HG03103 (cell line): ENCODE measurements around the gene SETDB1.
A peak's percentile ranks its signal among the peaks of the same experiment; 100 is the strongest.
"Not testable (repeated sequence)": the region's sequence is repeated elsewhere in the genome, so short reads cannot be mapped to it uniquely, and the experiment has no call there.

Experiments
- ATAC-seq: cut with Tn5 transposase; IDR thresholded peaks from one replicate; pipeline ENCODE4 v1.9.1; 2021; ENCODE audit warnings: low read depth; ENCODE audit not compliant: unreplicated experiment

The SETDB1 gene

DNA sequence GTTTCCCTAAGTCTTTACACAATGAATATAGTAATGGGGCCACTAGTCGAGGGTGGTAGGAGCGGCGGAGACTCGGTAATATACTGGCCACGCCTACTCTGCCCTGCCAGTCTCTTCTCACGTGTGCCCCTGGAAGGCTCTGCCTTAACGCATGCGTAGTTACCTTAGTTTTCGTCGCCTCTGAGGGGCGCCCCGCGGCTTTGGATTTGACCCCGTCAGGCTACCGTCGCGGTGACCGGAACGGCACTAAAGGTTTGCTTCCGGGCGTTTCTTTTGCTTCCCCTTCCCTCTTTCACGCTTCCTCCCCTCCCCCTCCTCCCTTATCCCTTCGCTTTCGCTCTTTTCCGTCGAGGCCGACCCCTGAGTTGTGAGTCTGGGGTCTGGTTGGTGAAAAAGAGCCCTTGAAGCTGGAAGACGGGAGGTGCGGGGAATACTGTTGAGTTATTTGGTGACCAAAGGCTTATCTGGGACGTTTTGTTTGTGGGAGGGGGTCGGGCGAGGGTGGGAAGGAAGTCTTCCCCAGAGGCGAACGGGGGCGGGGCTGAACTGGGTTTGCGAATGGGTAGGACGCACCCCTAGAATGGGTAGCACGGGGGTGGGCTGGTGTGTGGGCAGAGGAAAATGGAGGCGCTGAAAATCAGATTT, at the start of gene SETDB1:
SETDB1 (plus strand) TSS at position 267 of the 645 bp plus-strand sequence. CDS start 1,352 bp downstream, outside the sequence.
- peak; percentile 78 for ATAC-seq

DNA sequence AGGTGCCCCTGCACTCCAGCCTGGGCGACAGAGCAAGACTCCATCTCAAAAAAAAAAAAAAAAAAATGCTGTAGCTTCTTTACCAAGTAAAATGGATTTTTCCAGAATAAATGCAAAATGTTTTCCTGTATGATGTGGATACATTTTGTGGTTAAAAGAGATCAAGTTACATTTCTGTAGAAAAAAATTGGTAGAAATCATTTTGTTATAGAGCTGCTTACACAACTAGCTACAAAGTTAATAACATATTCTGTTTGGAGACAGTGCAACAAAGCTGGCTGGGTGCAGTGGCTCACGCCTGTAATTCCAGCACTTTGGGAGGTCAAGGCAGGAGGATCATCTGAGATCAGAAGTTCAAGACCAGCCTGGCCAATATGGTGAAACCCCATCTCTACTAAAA, 47.2 kb upstream of the SETDB1 start:
- ATAC-seq = not testable (repeated sequence)

DNA sequence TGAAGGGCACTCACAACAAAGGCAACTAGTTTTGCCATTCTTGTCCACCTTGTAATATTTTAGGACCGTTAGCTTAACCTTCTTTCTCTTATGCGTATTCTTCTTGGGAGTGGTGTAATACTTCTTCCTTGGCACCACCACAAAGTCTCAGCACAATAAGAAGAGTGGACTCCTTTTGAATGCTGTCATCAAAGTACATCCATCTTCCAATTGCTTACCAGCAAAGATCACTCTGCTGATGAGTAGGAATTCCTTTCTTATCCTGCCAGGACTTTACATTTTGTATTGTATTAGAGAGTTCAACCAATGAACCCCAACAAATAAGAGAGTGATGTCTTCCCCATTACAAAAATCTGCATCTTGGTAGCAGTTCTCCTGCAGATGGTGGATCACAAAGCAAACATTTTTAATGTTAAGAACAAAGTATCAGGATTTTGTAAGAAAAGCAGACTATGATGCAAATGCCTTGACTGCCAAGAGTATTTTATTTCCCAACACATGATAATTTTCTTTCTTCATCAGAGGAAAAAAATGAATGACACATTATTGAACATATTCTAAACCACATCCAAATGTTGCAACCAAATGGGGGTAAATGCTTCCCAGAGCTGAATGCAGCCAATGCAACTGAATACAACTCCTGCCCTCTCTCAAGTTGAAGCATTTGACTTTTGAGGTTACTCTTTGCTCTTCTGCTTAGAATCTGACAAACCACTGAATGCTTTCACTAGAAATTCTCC, 44.7 kb upstream of the SETDB1 start:
- no peak for ATAC-seq

DNA sequence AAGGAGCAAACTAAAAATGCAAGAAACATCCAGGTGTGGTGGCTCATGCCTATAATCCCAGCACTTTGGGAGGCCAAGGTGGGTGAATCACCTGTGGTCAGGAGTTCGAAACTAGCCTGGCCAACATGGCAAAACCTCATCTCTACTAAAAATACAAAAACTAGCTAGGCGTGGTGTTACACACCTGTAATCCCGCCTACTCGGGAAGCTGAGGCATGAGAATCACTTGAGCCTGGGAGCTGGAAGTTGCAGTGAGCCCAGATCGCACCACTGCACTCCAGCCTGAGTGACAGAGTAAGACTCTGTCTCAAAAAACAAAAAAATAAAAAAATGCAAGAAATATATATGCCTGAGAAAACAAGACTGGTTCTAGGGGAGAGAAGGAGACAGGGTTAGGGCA, 43.0 kb upstream of the SETDB1 start:
- ATAC-seq = not testable (repeated sequence)

DNA sequence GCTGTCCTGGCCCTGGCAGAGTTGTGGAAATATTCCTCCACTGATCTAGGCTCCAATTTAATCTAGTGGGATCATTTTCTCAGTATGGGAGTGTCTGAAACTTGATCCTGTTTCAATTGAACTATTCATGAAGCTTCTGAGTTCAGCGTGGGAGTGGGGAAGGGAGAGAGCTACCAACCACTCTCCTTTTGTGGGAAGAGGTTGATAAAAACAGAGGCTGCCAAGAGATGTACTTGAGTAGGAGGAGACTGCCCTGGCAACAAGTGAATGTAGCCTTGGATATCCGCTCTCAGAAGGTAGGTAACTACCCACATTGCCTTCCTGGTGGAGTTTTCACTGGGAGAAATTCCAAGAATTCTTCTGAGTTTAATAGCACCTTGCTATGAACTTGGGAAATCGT, 39.1 kb upstream of the SETDB1 start, which contains the start of gene CTXND2:
CTXND2 (plus strand) TSS at position 119 of the 400 bp plus-strand sequence. CDS start 25,179 bp downstream, outside the sequence.
- no peak for ATAC-seq

DNA sequence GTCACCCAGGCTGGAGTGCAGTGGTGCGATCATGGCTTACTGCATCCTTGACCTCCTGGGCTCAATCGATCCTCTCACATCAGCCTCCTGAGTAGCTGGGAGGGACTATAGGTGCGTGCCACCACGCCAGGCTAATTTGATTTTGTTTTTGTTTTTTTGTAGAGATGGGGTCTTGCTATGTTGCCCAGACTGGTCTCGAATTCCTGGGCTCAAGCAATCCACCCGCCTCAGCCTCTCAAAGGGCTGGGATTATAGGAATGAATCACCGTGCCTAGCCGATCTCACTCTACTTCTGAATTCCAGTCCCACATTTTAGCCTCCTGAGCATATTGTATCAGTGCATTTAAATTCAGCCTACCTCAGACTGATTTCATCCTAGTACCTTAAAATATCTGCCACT, 37.4 kb upstream of the SETDB1 start:
- no peak for ATAC-seq

DNA sequence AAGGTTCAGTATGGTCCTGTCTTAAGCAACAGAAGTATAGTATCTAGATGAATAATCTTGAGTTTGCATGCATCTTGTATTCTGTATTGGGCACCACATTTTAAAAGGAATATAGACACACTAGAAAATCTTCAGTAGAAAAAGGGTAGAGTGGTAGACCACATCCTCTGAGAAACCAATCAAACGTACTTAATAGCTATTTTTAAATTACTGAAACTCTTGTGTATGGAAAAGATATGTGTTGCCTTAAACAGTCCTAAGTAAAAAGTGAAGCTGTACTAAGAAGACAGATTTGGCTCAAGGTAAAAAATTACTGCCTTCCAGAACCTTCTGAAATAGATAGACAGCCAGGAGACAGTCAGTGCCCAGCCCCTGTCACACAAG, 36.1 kb upstream of the SETDB1 start:
- no peak for ATAC-seq

DNA sequence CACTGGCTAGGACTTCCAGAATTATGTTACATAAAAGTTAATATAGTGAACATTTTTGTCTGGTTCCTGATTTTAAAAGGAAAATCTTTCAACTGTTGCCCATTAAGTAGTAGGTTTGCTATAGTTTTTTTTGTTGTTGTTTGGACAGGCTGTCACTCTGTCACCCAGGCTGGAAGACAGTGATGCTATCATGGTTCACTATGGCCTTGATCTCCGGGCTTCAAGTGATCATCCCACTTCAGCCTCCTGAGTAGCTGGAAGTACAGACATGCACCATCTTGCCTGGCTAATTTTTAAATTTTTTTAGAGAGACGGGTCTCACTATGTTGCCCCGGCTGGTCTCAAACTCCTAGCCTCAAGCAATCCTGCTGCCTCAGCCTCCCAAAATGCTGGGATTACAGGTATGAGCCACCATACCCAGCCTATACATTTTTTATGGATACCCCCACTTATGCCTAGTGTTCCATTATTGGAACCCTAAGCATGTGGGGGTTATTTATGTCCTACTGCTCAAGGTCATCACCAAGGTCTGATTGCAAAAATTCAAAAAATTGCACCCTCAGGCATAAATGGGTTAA, 32.7 kb upstream of the SETDB1 start:
- ATAC-seq = no peak

DNA sequence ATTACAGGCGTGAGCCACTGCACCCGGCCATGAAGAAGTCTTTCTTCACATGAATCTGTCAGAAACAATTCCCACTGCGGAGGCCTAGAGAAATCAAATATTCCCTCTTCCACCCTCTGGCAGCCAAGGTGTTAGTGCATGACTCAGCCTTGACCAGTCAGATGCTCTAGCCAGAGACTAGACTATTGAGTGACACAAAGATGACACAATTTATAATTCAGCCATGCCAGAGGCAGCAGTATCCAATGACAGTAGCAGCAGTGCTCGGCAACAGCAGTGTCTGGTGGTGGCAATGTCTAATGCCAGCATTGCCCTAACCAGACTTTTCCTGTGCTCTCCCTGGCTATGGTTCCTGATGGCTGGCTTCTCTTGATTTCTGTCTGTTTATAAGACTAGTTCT, 30.5 kb upstream of the SETDB1 start:
- ATAC-seq = no peak

DNA sequence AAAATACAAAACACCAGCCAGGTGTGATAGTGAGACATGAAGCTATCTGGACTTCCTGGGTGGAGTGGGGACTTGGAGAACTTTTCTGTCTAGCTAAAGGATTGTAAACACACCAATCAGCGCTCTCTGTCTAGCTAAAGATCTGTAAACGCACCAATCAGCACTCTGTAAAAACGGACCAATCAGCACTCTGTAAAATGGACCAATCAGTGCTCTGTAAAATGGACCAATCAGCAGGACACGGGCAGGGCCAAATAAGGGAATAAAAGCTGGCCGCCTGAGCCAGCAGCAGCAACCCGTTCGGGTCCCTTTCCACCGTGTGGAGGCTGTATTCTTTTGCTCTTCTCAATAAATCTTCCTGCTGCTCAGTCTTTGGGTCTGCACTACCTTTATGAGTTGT, 26.4 kb upstream of the SETDB1 start:
- ATAC-seq = not testable (repeated sequence)

DNA sequence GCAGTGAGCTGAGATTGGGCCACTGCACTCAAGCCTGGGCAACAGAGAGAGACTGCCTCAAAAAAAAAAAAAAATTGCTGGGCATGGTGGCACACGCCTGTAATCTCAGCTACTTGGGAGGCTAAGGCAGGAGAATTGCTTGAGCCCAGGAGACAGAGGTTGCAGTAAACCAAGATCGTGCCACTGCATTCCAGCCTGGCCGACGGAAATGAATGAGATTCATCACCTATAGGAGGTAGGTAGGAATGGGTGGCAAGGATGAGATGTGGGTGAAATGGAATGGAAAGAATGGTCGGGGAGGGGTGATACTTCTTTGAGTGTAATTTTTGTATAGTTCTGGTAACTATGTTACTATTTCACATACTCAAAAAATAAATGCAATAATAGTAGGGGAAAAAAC, 23.8 kb upstream of the SETDB1 start:
- no peak for ATAC-seq

DNA sequence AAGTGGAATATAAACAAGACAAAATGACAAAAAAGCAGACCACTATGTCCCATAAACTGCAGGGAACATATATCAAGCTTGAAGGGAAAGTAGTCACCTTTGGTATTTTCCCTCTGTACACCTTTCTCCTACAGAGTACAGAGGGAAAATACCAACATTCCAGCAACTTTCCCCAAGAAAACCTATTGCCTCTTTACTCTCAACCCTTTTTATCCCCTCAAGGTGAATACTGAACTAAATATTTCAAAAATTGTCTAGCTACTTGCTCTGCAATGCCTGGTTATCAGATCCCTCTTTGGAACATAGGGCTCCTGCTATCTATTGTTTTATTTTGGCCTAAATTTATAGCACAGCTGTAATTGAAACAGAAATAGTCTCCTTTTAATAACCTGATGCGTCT, 23.4 kb upstream of the SETDB1 start:
- no peak for ATAC-seq

DNA sequence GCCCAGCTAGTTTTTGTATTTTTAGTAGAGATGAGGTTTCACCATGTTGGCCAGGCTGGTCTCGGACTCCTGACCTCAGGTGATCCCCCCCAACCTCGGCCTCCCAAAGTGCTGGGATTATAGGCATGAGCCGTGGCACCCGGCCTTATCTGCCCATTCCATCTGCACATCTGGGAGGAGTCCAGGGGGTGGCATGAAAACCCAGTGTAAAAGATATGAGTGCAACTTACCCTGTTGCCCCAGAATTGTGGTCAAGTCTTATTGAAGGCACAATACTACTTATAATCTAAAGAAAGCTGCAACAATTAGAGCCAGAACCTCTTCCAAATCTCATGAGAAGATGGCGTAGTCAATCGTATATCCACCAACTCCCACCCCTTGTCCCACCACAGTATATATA, 20.9 kb upstream of the SETDB1 start:
- no peak for ATAC-seq

DNA sequence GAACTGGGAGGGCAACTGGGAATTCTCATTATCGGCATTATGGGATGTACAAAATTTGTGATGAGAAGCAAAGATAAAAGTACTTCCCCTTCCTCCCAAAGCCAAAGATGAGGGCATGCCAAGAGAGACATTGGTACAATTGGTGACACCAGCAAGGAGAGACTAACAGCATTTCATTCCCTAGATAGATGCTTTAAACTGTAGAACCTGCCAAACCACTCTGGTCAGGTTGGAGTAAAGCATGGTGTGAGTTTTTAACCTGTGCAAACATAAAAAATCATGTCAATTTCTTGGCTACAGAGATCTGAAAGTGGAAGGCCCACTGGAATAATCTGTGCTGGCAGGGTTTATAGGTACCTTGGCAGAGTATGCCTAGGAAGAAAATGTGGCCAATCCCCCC, 19.8 kb upstream of the SETDB1 start:
- ATAC-seq = no peak

DNA sequence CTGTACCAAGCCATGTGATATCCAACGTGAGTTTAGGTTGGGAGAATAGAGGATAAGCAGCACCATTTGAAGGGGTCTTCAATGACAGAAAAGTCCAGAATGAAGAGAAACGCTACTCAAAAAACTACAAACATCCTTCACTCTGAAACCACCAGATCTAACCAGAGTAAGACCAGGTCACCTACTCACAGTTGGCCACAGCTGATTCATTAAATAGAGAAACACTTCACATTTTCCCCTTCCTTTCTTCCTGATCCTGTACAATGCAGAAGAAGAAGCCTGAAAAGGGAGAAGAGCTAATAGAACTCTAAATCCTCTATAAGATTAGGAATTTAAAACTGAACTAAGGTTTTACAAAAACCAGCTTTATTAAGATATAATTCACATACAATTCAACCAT, 19.4 kb upstream of the SETDB1 start:
- ATAC-seq = no peak

DNA sequence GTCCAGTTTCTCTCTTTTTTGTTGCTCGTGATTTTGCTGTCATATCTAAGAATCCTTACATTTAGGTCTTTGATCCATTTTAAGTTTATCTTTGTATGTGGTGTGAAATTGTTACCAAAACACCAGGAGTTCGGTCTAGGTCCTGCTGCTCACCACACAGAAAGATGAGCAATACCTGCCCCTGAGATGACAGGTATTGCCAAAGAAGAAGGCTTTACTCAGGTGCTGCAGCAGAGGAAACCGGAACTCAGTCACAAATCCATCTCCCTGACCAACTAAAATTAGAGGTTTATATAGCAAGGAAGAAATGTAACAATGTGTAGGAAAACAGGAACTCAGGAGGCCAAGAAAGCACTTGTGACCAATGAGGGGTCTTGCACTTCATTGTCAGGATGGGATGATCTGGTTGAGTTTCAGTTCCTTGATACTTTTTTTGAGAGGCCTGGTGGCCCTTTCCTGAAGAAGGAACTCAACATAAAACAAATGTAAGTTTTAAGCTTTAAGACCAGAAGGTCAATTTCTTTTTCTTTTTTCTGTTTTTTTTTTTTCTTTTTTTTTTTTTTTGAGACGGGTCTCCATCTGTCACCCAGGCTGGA, 16.5 kb upstream of the SETDB1 start:
- ATAC-seq = no peak

DNA sequence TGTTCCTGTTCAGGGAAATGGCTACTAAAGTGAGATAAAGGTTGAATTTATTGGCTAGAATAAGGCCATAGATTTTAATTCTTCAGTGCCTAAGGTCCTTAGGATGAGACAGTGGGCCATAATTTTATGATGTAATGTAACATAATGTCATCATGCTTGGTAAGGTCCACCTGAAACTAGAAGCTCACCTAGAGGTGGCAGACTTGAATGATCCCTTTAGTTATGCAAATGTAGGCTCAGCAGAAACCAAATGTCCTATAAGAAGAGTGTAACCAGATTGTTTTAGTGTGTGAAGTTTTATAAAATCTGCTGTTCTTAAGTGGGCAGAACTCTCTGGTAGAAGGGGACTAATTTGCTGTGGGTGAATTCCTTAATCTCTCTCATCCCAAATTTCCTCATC, 13.5 kb upstream of the SETDB1 start:
- ATAC-seq = no peak

DNA sequence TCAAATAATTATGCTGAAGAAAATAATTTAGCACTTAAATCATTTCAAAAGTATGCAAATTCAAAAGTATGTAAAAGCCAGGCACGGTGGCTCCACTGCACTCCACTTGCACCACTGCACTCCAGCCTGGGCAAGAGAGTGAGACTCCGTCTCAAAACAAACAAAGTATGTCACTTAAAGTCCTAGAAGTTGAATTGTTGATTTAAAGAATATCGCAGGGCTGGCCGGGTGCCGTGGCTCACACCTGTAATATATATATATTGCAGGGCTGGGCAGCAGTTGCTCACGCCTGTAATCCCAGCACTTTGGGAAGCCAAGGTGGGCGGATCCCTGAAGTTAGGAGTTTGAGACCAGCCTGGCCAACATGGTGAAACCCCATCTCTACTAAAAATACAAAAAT, 8.8 kb upstream of the SETDB1 start:
- ATAC-seq = no peak

DNA sequence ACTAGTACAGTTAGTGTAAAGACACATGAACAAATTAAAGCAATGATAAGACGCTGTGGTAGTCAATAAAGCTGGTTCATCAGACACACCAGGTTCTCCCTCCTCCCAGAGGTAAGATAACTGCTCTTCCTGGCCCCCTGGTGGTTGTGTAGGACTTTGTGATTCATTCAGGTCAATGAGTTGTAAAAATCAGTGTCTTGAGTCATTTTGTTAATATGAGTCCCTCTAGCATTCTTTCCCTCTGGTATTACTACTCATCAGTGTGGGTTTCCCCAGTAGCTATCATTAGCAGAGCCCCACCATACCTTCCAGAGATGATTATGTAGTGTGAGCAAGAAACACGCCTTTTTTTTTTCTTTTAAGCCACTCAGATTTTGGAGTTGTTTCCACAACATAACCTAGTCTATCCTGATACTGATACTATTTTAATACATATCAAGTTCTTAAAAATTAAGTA, 3.6 kb upstream of the SETDB1 start:
- ATAC-seq = no peak

DNA sequence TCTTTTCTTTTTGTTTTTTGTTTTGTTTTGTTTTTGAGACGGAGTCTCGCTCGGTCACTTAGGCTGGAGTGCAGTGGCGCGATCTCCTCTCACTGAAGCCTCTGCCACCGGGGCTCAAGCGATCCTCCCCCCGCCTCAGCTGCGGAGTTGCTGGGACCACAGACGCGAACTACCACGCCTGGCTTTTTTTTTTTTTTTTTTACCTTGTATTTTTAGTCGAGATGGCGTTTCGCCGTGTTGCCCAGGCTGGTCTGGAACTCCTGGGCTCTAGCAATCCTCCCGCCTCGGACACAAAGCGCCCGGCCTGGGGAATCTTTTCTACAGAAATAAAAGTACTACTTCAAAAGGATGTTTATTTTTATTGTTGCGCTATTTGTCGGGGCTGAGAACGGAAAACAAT, 1.1 kb upstream of the SETDB1 start:
- no peak for ATAC-seq

DNA sequence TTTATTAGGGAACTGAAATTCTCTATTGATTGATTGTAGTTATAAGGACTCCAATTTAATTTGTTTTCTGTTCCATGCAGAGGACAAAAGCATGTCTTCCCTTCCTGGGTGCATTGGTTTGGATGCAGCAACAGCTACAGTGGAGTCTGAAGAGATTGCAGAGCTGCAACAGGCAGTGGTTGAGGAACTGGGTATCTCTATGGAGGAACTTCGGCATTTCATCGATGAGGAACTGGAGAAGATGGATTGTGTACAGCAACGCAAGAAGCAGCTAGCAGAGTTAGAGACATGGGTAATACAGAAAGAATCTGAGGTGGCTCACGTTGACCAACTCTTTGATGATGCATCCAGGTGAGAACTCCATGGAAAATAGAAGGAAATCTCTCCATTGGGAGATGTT, 1.5 kb downstream of the SETDB1 start:
- no peak for ATAC-seq
